Stimulated activated naive CD8-positive, alpha-beta T cell treated with anti-CD3 and anti-CD28 coated beads, Interleukin-15, Interleukin-2, amounts not matched to agents 100 ng/mL and 50 ng/mL, for 24 hours (primary cell): ENCODE results near the gene IMPG2.
"Not testable (repeated sequence)": the region's sequence is repeated elsewhere in the genome, so short reads cannot be mapped to it uniquely, and the experiment has no call there.

Experiments
- H3K27ac Mint-ChIP-seq: one replicate; pipeline ENCODE4 v1.8.0; 2021; ENCODE audit warnings: mild to moderate bottlenecking, mixed read lengths
- H3K27me3 Mint-ChIP-seq: one replicate; pipeline ENCODE4 v1.8.0; 2021; ENCODE audit warnings: mixed read lengths
- H3K36me3 Mint-ChIP-seq: one replicate; pipeline ENCODE4 v1.8.0; 2021; ENCODE audit warnings: low read depth, mixed read lengths
- H3K4me1 Mint-ChIP-seq: one replicate; pipeline ENCODE4 v1.8.0; 2021; ENCODE audit warnings: low read depth, mixed read lengths
- H3K4me3 Mint-ChIP-seq: one replicate; pipeline ENCODE4 v1.8.0; 2021; ENCODE audit warnings: mild to moderate bottlenecking, mixed read lengths
- H3K9me3 Mint-ChIP-seq: one replicate; pipeline ENCODE4 v1.8.0; 2021; ENCODE audit warnings: mixed read lengths

The IMPG2 gene

DNA sequence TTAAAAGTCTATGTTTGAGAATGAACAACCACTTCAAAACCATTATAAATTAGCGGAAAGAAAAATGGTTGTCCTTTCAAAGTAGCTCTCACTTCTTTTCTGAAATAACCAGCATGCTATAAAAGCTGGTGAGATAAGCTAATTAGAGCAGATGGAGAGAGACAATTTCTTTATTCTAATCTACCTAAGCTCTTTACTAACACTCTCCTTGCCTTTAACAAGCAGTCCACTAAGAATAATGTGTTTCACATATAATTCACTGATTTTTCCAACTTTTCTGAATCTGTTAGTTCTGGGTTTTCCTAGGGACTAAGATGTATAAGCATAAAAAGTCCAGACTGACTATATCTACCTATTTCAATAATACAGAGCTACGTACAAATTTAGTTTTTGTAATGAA, at the start of gene IMPG2:
Gene IMPG2 (minus strand): TSS at position 101 of the 400 bp plus-strand sequence. CDS start 203 bp downstream, outside the sequence.
- H3K27me3 Mint-ChIP-seq, result no peaks in the 10 kb centered on the region
- H3K27ac Mint-ChIP-seq, result no peak within 1 kb of the TSS
- H3K4me3 Mint-ChIP-seq, result no peak within 1 kb of the TSS
- H3K9me3 Mint-ChIP-seq, result no peaks in the 10 kb centered on the region
- peaks cover 2% of the 10 kb centered on the region for H3K36me3 Mint-ChIP-seq
- no peaks in the 10 kb centered on the region for H3K4me1 Mint-ChIP-seq

DNA sequence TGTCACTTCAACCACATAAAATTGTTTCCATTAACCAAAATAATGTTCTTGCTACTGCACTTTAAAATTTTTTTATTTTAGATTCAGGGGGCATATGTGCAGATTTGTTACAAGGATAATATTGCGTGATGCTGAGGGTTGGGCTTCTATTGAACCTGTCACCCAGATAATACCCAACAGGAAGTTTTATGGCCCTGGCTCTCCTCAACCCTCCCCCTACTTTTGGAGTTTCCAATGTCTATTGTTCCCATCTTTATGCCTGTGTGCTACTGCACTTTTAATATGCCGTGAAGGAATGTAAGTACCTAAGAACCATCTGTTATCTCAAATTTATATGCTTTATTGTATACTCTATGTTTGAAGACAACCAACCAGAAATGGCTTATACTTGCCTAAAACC, 42.0 kb upstream of the IMPG2 start:
- Mint-ChIP-seq H3K36me3 (peaks cover 54% of the 10 kb centered on the region), H3K4me1 (no peaks in the 10 kb centered on the region), H3K4me3 (no peak overlapping the region), H3K9me3 (peaks cover 6% of the 10 kb centered on the region), H3K27me3 (no peaks in the 10 kb centered on the region), H3K27ac (no peak overlapping the region)

DNA sequence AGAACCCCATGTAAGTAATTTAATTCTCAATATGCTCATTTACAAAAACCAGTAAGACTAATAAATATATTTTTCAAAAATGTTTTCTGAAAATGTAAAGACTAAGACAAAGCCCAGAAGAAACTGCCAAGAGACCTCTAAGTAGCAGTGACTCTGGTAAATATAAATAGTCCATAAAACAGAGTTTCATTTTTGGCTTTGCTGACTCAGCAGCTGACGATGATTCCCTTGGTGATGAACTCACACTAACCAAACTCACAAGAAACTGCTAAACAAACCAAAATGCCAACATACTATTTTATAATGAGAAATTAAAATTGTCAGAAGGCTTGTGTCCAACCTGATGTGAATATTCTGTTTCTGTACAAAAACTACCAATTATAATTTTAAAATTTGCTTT, 31.5 kb upstream of the IMPG2 start:
- H3K36me3 Mint-ChIP-seq, result peaks cover 21% of the 10 kb centered on the region
- H3K4me3 Mint-ChIP-seq, result no peak overlapping the region
- no peak overlapping the region for H3K27ac Mint-ChIP-seq
- H3K27me3 Mint-ChIP-seq, result no peaks in the 10 kb centered on the region
- H3K4me1 Mint-ChIP-seq, result no peaks in the 10 kb centered on the region
- no peaks in the 10 kb centered on the region for H3K9me3 Mint-ChIP-seq

DNA sequence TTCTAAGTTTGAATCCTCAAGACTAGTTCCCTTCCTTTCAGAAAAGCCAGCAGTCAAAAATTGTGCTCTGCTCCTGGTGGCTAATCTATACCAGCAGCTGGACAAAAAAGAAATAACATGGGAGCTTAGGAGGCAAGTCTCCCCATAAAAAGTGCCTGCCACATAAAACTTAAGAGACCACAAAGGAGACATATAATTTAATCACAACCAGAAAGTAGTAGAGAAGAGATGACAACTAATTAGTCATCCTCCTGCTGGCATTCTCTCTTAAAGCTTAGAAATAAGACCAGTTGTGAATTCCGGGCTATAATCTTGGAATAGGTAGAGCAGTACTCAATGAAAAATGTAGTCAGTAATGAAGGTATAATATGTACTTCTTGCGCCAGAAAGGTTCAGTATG, 20.2 kb upstream of the IMPG2 start:
- Mint-ChIP-seq H3K4me1 (no peaks in the 10 kb centered on the region), H3K36me3 (peaks cover 42% of the 10 kb centered on the region), H3K4me3 (no peak overlapping the region), H3K9me3 (no peaks in the 10 kb centered on the region), H3K27ac (no peak overlapping the region), H3K27me3 (no peaks in the 10 kb centered on the region)

DNA sequence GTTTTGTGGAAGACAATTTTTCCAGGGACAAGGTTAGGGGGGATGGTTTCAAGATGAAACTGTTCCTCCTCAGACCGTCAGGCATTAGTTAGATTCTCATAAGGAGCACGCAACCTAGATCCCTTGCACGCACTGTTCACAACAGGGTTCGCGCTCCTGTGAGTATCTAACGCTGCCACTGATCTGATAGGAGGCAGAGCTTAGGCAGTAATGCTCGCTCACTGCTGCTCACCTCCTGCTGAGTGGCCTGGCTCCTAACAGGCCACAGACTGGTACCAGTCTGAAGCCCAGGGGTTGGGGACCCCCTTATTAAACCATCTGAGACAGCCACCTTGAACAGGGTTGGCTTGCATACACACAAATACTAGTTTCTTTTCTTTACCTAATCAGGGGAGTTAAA, 13.5 kb upstream of the IMPG2 start:
- H3K27ac Mint-ChIP-seq, result no peak overlapping the region
- no peaks in the 10 kb centered on the region for H3K9me3 Mint-ChIP-seq
- no peaks in the 10 kb centered on the region for H3K4me1 Mint-ChIP-seq
- H3K36me3 Mint-ChIP-seq, result peaks cover 24% of the 10 kb centered on the region
- no peaks in the 10 kb centered on the region for H3K27me3 Mint-ChIP-seq
- no peak overlapping the region for H3K4me3 Mint-ChIP-seq

DNA sequence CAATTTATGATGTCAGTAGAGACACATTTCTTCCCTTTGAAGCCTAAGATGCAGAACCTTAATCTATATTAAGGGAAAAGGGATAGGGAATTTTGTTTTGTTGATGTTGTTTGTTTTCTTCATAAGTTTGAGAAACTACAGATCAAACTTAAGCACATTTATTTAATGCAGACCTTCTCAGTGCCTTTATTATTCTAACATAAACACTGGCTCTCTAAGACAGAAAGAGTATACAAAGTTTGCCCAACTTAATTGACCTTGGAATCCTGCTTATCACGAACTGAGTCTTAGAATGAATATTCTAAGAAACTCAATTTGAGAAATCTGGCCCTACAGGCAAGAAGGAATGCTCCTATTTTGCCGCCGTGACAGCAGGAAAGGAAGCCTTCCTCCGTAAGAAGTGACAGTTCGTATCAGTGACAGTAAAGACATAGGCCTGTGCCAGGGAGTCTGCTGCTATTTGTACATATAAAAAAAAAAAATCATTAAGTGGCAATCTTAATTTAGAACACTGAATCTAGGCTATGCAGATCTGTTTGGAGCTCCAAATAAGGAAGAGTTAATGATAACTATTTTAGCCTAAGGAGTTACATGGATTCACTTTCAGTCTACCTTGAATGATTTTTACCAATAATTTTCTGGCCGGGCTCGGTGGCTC, 8.8 kb upstream of the IMPG2 start:
- Mint-ChIP-seq H3K4me1 (peaks cover 6% of the 10 kb centered on the region), H3K36me3 (peaks cover 28% of the 10 kb centered on the region), H3K4me3 (no peak overlapping the region), H3K27ac (no peak overlapping the region), H3K9me3 (no peaks in the 10 kb centered on the region), H3K27me3 (no peaks in the 10 kb centered on the region)

DNA sequence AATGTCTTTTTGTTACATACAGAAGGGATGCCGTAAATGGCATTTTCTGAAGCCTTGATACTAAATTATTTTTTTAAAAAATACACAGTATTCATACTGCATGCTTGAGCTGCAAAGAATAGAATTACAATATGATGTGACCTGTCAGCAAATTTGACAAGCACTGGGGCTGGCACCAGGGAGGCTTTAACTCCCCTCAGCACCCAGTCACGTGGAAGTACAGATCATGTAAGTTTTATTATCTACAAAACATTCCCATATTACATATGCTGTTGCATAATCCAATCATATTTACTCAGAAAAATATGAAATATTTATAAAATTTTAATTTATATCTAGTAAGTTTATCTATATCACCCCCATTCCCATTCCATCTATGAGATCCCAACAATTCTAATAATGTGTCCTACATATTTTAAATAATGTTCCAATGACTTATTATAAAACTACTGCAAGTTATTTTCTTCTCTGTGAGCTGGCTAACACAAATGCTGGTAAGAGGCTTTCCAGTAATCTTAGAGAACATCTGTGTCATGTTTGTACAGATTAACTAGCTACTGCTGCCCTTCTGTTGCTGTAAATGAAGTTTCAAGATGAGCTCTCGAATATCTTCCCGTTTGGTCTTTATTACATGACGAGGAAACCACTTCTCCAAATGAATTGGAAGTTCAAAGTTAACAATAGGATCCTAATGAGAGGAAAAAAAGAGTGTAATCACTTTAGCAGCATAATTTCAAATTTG, 5.2 kb upstream of the IMPG2 start:
- Mint-ChIP-seq H3K9me3 (no peaks in the 10 kb centered on the region), H3K27ac (no peak overlapping the region), H3K36me3 (peaks cover 24% of the 10 kb centered on the region), H3K27me3 (no peaks in the 10 kb centered on the region), H3K4me3 (no peak overlapping the region), H3K4me1 (peaks cover 6% of the 10 kb centered on the region)

DNA sequence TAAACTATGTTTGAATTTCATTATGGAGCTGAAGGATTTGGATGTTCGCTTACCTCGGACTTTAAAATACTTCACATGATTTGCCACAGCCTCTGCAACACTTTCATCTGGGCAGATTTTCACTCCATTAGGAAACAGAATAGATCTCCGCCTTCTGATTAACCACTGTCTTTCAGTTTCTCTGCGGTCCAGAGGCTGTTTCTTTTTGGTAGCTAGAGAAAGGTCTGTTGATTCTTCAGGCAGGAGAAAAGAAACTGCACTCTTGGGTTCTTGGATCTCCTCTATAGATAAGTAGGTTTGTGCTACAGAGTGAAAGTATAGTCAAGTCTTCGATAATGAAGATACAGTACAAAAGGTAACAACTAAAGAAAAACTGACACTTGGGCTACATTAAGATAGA, 844 bp downstream of the IMPG2 start:
- no peaks in the 10 kb centered on the region for H3K27me3 Mint-ChIP-seq
- H3K9me3 Mint-ChIP-seq, result no peaks in the 10 kb centered on the region
- no peak overlapping the region for H3K27ac Mint-ChIP-seq
- H3K4me1 Mint-ChIP-seq, result no peaks in the 10 kb centered on the region
- H3K36me3 Mint-ChIP-seq, result peaks cover 3% of the 10 kb centered on the region
- no peak overlapping the region for H3K4me3 Mint-ChIP-seq

DNA sequence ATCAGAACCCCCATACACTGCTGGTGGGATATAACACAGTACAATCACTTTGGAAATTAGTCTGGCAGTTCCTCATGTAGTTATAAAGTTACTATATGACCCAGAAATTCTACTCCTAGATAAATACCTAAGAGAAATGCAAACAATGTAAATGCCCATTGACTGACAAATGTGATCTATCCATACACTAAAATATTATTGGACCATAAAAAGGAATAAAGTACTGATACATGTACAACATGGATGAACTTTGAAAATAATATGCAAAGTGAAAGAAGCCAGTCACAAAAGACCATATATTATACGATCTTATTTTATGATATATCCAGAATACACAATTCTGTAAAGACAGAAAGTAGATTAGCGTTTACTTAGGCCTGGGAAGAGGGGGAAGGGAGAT, 7.8 kb downstream of the IMPG2 start:
- Mint-ChIP-seq H3K36me3 (peaks cover 26% of the 10 kb centered on the region), H3K4me3 (no peak overlapping the region), H3K27me3 (no peaks in the 10 kb centered on the region), H3K9me3 (peaks cover 18% of the 10 kb centered on the region), H3K4me1 (no peaks in the 10 kb centered on the region), H3K27ac (no peak overlapping the region)

DNA sequence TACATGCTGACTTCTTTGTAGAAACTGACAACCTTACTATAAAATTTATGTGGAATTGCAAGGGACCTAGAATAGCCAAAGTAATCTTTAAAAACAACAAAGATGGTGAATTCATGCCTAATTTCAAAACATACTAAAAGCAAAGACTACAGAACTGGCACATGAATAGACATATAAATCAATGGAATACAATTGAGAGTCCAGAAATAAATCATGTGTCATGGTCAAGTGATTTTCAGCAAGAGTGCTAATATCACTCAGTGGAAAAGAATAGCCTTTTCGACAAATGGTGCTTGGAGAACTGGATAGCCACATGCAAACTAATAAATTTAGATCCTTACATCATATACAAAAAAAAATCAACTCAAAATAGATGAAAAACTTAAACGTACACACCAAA, 8.7 kb downstream of the IMPG2 start:
- no peak overlapping the region for H3K4me3 Mint-ChIP-seq
- no peaks in the 10 kb centered on the region for H3K27me3 Mint-ChIP-seq
- H3K36me3 Mint-ChIP-seq, result peaks cover 30% of the 10 kb centered on the region
- H3K4me1 Mint-ChIP-seq, result no peaks in the 10 kb centered on the region
- peaks cover 22% of the 10 kb centered on the region for H3K9me3 Mint-ChIP-seq
- H3K27ac Mint-ChIP-seq, result no peak overlapping the region

DNA sequence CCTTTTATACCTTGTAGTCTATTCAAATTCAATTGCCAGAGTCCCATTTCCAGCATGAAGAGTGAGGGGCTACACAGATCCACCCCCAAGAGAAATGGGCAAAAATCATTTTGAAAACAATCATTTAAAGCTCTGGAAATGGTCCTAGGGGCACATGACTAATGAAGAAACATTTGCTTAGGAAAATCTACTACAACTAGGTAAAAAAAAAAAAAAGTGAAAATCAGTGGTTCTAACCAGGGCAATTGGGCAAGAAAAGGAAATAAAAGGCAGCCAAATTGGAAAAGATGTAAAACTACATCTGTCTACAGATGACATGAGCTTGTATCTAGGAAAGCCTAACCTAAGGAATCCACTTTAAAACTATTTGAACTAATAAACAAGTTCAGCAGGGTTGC, 9.4 kb downstream of the IMPG2 start:
- Mint-ChIP-seq H3K27me3 (no peaks in the 10 kb centered on the region), H3K9me3 (peaks cover 22% of the 10 kb centered on the region), H3K36me3 (peaks cover 30% of the 10 kb centered on the region), H3K4me3 (no peak overlapping the region), H3K27ac (no peak overlapping the region), H3K4me1 (no peaks in the 10 kb centered on the region)

DNA sequence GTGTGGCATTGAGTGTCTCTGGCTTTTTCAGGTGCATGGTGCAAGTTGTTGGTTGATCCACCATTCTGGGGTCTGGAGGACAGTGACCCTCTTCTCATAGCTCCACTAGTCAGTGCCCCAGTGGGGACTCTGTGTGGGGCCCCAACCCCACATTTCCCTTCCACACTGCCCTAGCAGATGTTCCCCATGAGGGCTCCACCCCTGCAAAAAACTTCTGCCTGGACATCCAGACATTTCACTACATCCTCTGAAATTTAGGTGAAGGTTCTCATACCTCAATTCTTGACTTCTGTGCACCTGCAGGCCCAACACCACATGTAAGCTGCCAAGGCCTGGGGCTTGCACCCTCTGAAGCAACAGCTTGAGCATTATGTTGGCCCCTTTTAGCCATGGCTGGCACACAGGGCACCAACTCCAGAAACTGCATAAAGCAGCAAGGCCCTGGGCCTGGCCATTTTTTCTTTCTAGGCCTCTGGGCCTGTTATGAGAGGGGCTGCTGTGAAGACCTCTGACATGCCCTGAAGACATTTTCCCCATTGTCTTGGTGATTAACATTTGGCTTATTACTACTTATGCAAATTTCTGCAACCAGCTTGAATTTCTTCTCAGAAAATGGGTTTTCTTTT, 12.1 kb downstream of the IMPG2 start:
- H3K27ac Mint-ChIP-seq, result not testable (repeated sequence)
- H3K9me3 Mint-ChIP-seq, result peaks cover 22% of the 10 kb centered on the region

DNA sequence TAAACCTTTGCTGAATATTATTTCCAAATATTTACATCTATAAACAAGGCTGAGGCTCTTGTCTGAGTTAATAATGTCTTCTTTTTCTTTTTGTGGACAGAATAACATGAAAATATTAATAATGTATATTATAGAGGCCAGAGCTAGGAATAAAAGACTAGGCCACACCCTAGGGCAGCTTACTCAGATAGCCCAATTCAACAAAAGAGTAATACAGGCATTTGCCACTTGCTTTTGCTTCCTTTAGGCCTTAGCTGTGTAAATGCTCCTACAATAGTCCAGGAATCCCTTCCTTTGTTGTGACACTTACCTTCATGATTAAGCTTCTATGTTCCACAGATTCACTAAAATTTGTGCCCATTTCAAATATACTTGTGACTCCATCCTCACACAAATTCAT, 16.5 kb downstream of the IMPG2 start:
- peaks cover 11% of the 10 kb centered on the region for H3K36me3 Mint-ChIP-seq
- no peak overlapping the region for H3K27ac Mint-ChIP-seq
- no peaks in the 10 kb centered on the region for H3K4me1 Mint-ChIP-seq
- H3K27me3 Mint-ChIP-seq, result no peaks in the 10 kb centered on the region
- H3K4me3 Mint-ChIP-seq, result no peak overlapping the region
- H3K9me3 Mint-ChIP-seq, result peaks cover 22% of the 10 kb centered on the region

More for the DNA sequence above, 12.1 kb downstream of the IMPG2 start:
- H3K27me3 Mint-ChIP-seq, H3K4me1 Mint-ChIP-seq, H3K4me3 Mint-ChIP-seq: not testable (repeated sequence)
- peaks cover 27% of the 10 kb centered on the region for H3K36me3 Mint-ChIP-seq

DNA sequence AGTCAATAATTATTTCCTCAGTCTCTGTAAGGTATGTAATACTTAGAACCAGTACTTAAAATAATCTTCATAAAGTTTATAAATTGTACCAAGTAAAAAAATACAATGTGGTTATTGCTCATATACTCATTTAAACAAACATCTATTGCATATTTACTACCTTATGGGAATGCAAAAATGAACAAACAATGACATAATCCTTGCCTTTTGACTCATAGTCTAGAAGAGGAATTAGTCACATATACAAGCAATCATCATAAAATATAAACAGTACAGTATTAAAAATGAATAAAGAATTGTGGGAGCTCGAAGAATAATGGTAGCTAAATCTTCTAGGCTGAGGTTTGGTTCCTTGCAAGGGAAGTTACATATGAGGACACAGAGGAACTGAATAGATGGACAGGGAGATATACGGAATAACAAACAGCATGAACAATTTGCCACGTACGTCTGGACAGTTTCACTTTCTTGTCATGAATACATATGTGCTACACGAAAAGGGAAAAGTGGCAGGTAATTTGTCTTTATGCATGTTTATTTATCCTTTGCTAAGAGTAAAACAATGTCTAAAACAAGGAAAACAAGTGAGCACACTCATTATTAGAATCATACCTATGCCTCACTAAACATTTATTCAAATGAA, 17.2 kb downstream of the IMPG2 start:
- Mint-ChIP-seq H3K4me3 (no peak overlapping the region), H3K9me3 (peaks cover 22% of the 10 kb centered on the region), H3K27me3 (no peaks in the 10 kb centered on the region), H3K4me1 (no peaks in the 10 kb centered on the region), H3K27ac (no peak overlapping the region), H3K36me3 (peaks cover 7% of the 10 kb centered on the region)

DNA sequence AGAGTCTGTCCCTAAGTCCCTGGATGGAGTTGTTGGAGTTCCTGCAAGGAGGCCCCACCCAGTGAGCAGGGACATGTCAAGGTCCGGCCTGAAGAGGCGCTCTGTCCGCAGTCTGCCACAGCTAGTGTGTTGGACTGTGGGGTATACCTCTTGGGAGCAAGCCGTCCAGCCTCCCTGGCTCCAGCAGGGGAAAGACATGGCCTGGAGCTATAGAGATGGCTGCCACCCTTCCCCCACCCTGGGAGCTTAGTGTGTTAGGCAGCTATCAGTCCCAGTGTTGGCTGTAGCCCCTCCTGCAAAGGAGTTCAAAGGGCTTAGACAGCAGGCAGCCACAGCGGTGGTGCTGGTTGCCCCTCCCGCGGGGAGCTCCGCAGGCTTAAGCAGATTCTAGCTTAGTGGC, 20.3 kb downstream of the IMPG2 start:
- no peaks in the 10 kb centered on the region for H3K4me1 Mint-ChIP-seq
- peaks cover 4% of the 10 kb centered on the region for H3K36me3 Mint-ChIP-seq
- no peaks in the 10 kb centered on the region for H3K27me3 Mint-ChIP-seq
- no peak overlapping the region for H3K4me3 Mint-ChIP-seq
- no peak overlapping the region for H3K27ac Mint-ChIP-seq
- peaks cover 24% of the 10 kb centered on the region for H3K9me3 Mint-ChIP-seq
